HG02588 (cell line): ENCODE results near the gene OTUD3.
"Not testable (repeated sequence)": the region's sequence is repeated elsewhere in the genome, so short reads cannot be mapped to it uniquely, and the experiment has no call there.

Source experiments
- ATAC-seq: cut with Tn5 transposase; IDR thresholded peaks from one replicate; pipeline ENCODE4 v1.9.1; 2021; ENCODE audit warnings: mild to moderate bottlenecking, moderate library complexity; ENCODE audit not compliant: unreplicated experiment

OTUD3 gene

DNA sequence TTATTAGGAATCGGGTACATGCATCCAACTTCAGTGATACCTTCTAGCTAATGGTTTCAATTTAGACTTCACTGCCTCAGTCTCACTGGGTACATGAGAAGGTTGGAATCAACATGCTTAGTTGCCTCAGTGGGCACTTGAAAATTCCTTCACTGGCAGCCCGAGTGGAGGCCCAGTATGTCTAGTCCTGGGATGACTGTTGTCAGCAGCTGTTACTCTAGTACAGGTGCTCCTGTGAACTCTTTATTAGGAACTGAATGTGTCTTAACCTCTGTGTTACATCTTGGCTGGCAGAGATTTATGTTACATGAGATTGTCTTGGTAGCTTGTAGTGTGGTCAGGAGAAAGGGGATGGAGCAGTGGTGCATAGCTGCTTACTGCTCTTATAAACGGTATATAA lies 27.8 kb downstream of the OTUD3 start:
- no peak for ATAC-seq

DNA sequence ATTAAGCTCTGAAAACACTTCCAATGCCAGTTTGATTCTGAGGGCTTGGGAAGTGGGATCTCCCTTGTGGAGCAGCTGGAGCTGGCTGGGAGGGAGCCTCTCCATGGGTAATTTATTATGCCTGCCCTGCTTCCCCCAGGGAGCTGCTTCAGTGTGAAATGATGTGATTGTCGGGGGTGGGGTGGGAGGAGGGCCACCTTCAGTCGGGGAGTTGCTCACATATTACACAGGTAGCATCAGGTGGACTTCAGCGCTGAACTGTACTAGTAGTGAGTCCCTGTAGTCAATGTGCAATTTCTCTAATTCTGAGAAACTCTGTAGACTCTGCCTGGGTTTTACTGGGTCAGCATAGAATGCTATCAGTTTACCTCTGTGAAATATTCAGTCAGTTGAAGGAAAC lies 28.5 kb downstream of the OTUD3 start:
- no peak for ATAC-seq

DNA sequence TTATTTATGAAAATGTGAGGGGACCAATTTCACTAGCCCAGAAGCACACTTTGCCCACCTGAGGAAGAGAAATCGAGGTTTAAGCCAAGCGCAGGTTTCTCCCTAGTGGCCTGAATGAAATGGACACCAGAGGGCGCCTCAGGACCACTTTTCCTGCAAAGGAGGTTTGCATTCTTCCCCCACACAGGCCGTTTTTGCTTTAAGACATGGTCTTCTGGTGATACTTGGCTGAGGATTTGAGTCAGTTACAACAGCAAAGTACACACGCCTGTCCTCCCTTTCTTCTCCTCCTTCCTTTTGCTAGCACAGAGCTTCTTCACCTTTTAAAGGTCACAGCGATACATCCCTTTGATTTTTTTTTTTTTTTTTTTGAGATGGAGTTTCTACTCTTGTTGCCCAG lies 35.9 kb downstream of the OTUD3 start:
- ATAC-seq: no peak

DNA sequence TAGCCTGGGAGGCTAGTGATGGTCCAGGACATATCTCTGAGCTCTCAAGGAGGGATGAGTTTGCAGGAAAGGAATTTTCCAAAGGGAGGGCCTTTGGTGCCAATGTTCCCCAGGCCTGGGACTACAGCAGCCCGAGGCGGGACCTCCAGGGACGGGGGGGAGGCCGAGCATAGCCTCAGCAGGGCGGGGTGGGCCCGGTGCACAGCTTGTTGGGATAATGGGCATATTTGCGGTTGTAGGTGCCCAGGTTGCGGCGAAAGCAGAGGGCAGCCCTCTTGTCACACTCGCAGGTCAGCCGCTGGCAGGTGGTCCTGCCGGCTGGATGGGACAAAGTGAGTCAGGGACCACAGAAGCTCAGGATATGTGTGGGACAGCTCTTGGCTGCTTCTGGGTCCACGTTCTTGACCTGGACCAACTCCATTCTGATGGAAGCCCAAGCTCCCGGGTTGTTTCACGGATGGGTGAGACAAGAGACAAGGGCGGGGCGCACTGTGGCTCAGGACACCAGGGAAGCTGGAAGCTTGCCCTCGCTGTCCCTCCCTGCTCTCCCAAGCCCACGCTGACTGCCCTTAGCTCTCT lies 38.0 kb downstream of the OTUD3 start:
- no peak for ATAC-seq

DNA sequence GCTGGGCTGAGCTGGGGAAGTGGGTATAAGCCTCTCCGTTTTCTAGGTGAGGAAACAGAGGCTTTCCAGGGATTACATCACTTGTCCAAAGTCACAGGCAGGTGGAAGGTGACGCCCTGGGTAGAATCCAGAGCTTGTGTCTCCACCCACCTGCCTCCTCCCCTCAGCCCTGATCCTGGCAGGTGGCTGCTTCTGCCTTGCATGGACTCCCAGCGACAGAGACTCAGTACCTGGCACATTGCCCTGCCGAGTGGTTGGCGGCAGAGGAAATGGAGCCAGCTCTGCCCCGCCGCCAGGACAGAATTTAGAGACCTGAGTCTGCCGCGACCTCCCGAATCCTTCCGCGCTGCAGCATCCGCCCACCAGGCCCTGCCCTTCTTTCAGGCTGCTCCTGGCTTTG lies 39.1 kb downstream of the OTUD3 start:
- no peak for ATAC-seq

DNA sequence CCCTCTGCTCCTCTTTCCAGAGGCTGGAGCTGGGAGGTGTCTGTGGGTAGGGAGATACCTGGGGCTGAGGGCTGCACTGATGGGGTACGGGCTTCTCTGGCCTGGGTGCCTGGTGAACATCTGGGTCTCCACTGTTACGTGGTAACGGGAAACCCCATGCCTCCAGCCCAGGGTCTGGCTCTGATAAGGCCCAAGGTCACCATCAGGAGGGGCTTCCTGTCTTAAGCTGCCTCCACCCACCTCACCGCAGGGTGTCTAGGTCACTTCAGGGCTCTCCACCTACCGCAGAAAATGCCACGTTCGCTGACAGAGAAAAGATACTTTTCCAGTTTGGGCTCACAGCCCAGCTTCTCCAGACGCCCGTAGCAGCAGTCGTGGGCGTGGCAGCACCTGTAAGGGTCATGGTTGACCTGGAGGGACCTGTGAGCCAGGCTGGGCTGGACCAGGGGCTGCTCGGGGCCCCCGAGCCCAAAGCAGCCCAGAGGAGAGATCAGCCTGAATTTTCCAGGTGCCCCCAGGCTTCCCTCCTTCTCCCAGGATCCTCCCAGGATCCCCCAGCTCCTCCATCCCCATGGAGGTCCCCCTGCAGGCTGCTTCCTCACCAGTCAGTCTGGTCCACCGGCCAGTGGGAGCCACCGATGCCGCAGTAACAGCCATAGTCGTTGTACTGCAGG lies 40.0 kb downstream of the OTUD3 start:
- no peak for ATAC-seq

DNA sequence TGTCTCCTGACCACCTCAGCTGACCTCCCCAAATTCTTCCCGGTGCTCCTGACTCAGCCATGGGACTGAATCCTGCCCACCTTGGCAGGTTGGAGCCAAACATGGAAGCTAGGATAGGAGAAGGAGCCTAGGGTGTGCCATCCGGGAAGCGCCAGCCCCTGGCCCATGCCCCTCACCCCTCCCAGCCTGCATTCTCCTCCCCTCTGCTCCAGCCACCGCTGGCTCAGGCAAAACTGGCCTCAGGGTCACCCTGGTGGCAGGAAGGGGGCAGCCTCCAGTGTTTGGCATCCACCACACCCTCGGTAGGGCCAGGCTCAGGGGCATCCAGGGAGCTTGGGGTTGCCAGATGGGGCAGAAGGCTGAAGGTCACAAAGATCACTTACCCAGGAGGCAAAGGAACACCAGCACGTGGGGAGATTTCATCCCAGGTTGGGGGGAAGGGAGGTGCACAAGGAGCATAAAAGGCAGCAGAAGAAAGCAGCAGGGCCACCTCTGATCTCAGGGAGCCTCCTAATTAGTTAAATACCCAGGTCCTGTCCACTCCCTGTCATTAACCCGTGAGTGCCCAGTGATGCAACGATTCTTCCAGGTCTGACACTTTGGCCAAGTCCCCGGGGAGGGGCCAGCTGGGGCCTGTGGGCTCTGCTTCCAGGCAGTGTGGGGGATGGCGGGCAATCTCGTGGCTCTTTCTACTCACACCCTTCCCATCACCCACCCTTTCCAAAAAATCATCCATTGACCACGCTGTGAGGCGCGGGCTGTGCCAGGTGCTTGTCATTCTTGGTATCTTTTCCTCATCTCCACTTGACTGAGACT lies 41.1 kb downstream of the OTUD3 start, which contains the start of gene PLA2G2E:
Gene PLA2G2E, minus strand, starts transcription at position 481 of the 816 bp plus-strand sequence. Its CDS starts 58 bp downstream, at position 423.
- no peak for ATAC-seq

DNA sequence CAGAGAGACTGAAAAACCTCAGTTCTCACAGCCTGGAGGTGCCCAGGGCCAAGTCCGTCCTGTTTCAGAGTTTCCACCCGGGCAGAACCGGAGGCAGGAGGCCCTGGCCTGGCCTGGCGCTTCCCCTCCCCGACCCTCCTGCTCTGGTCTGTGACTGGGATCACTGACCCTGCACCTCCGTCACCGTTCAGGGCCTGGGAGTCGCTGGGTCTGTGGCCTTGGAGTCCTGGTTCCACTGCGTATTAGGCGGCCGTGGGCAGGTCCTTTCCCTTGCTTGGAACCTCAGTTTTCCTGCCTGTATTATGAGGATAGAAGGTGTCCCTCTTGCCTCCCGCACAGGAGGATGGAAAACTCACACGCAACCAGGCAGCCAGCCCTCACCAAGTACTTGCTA lies 41.8 kb downstream of the OTUD3 start:
- ATAC-seq: no peak

DNA sequence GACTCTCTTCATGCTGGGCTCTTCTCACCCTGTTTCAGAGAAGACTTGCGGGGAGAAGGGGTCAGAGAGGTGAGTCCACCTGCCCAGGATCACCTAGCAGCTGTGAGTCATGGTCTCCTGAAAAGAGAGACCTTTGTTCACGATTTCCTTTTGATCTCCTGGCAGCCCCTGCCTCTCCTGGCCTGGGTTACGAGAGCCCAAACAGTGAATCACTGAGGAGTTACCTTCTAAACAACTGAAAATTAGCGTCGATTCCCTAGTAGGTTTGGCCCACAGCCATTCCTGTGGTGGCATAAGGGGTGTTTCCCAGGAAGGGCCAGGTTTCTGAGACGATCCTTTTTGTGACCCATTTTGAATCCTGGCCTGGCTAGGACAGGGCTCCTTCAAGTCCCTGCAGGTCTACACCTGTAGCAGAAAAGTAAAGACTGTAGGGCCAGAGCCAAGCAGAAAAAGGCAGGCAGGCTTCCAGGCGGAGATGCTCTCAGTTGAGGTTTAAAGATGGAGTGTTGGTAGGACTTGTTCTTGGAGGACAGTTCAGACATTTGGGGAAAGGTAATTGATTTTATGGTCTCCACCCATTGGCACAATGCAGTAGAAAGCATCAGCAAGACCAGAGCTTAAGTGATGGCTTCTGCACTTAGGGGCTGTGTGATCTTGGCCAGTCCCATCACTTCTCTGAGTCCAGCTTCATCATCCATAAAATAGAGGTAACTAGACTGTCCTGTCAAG lies 43.3 kb downstream of the OTUD3 start:
- no peak for ATAC-seq

DNA sequence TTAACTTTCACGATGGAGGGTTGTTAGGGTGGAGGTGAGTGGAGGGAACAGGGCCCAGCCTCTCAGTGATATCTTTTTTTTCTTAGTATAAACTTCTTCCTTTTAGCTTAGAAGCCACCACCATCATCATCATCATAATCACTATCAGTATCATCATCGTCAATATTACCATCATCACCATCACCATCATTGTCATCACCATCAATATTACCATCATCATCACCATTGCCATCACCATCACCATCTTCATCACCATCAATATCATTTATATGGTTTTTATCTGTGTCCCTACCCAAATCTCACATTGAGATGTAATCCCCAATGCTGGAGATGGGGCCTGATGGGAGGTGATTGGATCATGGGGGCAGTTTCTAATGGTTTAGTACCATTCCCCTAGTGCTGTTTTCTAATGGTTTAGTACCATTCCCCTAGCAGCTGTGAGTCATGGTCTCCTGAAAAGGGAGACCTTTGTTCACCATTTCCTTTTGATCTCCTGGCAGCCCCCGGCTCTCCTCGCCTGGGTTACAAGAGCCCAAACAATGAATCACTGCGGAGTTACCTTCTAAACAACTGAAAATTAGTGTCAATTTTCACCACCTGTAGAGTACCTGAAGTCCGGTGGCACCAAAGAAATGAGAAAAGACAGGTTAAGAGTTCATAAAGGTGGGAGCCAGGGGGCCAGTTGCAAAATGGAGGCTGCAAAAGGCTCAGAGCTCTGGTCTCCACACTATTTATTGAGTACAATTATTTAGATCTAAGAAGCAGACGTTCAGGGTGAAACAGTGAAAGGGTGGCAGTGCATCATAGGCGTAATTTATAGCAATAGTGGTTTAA lies 44.3 kb downstream of the OTUD3 start:
- ATAC-seq: no peak

DNA sequence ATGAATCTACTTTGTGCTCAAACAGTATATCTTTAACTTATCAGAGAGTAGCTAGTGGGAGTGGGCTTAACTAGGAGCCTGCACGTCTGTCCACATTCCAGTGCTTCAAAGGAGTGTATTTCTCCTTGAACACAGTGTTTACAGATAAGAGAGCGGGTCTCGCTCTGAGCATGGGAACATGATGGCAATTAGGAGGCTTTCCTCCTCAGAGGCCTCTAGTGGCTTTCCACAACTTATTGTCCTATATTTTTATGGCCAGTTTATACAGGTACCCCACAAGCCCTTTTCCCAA lies 44.9 kb downstream of the OTUD3 start:
- ATAC-seq: not testable (repeated sequence)

DNA sequence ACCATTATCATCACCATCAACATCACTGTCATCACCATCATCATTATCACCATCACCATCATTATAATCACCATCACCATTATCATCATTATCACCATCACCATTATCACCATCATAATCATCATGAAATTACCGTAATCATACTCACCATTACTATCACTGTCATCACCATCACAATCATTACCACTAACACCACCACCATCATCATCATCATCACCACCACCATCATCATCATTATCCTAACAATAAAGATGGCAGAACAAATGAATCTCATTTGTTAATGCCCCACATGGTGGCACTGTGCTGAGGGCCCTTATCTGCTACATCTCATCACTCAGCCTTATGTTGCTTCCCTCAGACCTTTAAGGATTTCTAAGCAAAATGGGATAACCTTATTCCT lies 50.7 kb downstream of the OTUD3 start:
- ATAC-seq: no peak

DNA sequence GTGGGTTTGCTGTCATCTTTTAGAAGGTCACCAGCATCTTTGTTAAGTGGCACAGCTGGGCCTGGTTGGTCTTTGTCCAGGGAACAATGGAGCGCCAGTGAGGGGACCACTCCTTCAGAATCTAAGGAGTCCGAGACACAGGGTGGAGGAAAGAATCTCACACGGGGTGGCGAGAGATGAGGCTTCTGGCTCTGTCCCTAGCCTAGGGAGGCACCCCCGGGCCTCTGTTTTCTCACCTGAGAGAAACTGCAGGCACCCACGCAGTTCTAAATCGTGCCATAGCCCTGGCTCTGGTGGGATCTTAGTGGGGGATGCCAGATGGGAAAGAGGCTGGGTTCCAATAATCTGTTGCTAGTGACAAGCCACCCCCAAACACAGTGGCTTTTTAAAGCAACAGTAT lies 52.1 kb downstream of the OTUD3 start:
- ATAC-seq: no peak

DNA sequence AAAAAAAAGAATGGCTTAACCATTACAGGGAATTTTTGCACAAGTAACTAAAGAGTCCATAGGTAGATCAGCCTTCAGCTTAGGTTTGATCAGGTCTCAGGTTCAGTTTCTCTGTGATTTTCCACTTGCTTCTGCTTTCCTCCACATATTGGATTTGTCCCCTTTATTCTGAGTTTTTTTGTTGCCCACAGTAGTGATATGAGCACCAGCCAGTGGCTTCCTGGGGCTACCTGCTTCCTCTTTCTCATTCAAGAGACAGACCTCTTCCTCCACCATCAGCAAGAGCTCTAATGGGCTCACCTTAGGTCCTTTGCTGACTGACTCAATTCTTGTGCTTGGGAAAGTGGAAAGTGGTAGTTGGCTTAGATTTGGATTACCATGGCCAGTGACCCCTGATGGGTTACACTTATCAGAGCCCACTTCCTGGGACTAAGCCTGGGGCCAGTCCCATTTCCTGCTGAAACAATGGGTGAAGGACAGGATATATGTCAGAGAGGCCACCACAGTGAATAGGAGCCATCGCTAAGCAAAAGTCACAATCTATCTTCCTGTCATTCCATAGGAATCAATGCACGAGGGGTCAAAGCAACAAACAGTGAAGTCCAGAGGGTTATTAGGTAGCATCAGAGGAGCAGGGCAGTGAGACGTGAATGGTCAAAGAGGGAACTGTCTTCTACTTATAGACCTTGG lies 54.0 kb downstream of the OTUD3 start:
- ATAC-seq: no peak

DNA sequence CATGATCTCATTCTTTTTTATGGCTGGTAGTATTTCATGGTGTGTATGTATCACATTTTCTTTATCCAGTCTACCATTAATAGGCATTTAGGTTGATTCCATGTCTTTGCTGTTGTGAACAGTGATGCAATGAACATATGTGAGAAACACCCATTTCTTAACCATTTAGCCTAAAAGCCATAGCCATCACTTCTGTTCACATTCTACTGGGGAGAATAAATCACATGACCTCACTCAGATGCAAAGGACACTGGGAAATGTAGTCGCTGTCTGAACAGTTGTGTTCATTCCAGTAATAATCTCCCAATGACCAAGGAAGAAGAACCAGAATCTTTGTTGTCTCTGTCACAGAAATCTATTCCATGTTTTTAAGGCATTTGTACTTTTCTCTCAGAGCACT lies 56.3 kb downstream of the OTUD3 start:
- no peak for ATAC-seq

DNA sequence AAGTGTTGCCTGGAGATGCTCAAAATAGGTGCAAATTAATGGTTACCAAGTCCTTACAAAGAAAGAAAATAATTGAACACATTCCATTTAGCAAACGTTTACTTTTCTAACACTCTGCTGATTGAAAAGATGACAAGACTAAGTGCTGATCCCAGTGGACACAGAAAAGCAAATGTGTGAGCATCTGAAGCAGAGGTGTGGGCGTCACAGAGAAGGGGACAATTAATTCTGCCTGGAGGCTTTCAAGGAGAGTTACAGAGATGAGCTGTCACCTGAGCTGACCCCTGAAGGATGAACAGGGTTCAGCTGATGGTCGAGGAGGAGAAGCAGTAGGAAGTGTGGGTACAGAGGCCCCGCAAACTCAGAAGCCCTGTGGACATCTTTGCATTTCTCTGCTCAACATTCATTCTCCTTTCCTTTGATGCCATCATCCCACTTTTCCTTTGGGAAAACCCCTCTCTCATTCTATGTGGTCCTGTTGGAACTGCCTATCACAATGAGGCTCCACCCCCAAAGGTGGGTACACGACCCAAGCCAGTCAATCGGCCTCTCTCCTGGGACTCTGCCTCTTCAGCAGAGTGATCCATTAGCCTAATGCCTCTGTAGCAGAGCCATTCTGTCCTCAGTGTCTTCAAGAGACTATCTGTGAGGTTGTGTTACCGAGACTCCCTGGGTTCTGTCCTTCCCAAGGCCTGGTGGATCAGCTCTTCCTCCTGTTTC lies 58.5 kb downstream of the OTUD3 start:
- ATAC-seq: no peak

DNA sequence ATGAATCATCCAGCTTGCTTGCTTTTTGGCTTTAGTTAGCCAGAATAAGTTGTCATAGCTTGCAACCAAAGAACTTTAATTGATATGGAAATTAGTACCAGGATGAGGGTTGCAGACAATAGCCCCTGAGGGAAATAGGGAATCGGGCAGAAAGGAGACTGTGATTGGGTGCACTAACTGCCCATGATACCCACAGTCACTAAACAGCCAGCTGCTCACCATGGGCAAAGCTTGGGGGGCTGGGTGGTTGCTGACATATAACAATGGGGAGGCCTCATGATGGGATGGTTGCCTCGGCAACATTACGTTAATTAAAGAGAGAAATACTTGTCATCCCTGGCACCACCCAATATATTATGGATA lies 59.0 kb downstream of the OTUD3 start:
- ATAC-seq: no peak

DNA sequence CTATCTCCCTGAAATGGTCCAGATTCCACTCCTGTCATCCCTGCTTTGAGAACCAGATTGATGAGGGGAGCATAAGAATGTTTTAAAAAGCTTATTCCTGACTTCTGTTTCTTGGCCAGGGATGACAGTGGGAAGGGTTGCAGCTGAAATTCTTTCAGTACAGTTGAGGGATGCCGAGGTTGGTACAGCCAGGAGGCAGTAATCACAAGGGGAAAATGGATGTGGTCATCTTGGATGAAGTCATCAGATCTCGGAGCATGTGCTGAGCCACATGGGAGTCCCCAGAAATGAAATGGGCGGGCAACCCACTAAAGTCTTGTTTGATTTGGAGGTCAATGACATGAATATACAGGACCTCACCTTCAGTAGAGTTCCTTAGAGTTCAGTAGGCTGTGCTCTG lies 59.9 kb downstream of the OTUD3 start:
- no peak for ATAC-seq

DNA sequence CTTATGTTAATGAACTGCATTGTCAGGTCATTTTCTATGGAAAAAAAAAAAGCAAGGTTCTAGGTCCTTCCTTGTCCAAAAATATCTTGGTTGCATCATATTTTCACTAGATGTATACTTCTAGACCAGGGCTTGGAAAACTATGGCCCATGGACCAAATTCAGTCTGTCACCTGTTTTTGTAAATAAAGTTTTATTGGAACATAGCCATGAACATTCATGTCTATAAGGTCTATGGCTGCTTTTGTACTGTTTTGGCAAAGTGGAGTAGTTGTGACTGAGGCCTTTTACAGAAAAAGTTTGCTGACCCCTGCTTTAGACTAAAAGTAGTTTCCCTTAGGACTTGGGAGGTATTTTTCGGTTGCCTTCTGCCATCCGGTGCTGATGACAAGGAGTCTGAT lies 60.5 kb downstream of the OTUD3 start:
- ATAC-seq: no peak

DNA sequence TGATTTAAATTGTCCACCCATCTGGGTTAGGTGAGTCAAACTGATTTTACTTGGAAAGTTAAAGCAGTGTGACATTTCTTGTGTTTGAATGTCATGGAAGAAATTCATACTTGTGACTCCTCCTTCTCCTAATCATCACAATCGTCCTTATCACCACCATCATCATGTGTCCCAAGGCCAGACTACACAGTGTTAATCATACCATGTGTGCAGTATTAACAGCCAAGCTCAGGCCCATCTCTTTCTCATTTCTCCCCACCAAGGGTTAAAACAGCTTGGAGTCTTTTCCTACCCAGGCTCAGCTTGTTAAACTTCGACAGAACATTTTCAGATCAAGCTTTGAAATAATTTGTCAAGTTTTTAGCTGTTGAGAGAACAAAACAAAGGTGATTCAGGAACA lies 63.7 kb downstream of the OTUD3 start:
- ATAC-seq: no peak
